Adipose tissue (tissue), 3 donors: ENCODE data around the gene UGT1A9. TPM values are rescaled to one million over a fixed set of nuclear protein-coding genes. Genes with fewer than 3 reads are reported as not detected.
"Not testable (repeated sequence)": the region's sequence is repeated elsewhere in the genome, so short reads cannot be mapped to it uniquely, and the experiment has no call there.

Experiments used
- H3K27ac ChIP-seq: one replicate; pipeline ENCODE4 v1.5.1; 2013; ENCODE audit warnings: low read depth, low read length
- WGBS, 3 donors: extraction: QIAGEN DNeasy Blood & Tissue Kit; methylation state at CpG; one replicate each; pipeline ENCODE4 v1.1.7; 2013; 5-methylcytosine and 5-hydroxymethylcytosine counted together
- polyA plus RNA-seq, 3 donors: library from polyadenylated mRNA; stranded (reverse); fragments of 200-250 nt; gene quantifications; one replicate each; pipeline ENCODE4 v1.2.3, GENCODE V29; 2013
- donor health status: healthy with polysubstance abuse.
- donor health status: Bipolar disorder and iron deficiency.
- donor health status: healthy.

Gene UGT1A9
- polyA plus RNA-seq: not detected

DNA sequence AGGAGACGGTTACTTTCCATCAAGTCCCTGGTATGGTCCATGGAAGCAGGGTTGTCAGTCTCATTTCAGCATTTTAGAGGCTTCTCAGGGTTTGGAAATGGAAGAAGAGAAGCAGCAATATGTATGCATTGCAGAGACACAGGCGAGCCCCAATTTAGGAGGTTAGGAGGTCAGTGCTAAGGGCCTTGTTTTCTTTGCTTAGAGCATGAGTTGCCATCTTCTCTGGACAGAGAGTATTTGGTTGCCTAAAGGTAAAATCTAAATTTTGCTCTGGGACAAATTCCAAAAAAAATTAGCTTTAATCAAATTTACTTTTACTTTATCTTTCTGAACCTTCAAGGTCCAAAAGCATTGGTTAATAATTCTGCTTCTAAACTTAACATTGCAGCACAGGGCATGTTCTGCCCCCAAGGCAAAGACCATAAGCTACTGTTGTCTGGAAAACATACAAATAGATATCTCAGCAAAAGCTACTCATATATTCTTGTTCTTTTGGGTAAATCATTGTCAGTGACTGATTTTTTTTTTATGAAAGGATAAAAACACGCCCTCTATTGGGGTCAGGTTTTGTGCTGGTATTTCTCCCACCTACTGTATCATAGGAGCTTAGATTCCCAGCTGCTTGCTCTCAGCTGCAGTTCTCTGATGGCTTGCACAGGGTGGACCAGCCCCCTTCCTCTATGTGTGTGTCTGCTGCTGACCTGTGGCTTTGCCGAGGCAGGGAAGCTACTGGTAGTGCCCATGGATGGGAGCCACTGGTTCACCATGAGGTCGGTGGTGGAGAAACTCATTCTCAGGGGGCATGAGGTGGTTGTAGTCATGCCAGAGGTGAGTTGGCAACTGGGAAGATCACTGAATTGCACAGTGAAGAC, at the start of gene UGT1A9:
UGT1A9 (plus strand) TSS at position 609 of the 872 bp plus-strand sequence; CDS start at position 646, 37 bp downstream.
- WGBS, 3 donors: 78 to 84% (median 82%) methylated on average over 5 of the region's 5 CpGs
- no peak within 1 kb of the TSS for H3K27ac ChIP-seq

DNA sequence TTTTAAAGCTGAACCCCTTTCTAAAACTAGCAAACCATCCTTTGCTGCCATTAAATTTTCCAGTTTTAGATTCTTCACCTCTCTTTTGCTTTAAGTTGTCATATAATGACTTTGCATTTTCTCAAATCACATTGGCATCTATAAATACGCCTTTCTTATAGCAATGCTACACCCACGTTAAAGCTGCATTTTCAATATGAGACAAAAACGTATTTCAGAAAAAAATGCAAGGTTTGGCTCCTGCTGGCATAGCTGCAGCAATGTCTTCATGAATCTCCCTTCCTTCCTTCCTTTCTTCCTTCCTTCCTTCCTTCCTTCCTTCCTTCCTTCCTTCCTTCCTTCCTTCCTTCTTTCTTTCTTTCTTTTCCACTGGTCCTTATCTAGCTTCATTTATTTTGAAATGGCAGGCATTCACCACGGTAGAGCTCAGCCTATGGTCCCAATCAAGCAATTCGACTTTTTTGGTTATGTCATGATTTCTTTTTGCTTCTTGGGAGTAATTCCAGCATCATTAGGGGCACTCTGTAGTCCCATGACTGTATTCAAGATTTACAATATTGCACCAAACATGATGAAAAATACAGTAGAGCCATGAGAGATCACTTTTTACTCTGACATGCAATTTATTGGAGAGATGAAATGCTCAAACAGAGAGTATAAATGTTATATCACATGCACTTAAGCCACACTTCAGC, 44.2 kb upstream of the UGT1A9 start:
- 52 to 74% (median 61%) methylated on average over 5 of the region's 5 CpGs for WGBS, 3 donors
- H3K27ac ChIP-seq: no peak overlapping the region

DNA sequence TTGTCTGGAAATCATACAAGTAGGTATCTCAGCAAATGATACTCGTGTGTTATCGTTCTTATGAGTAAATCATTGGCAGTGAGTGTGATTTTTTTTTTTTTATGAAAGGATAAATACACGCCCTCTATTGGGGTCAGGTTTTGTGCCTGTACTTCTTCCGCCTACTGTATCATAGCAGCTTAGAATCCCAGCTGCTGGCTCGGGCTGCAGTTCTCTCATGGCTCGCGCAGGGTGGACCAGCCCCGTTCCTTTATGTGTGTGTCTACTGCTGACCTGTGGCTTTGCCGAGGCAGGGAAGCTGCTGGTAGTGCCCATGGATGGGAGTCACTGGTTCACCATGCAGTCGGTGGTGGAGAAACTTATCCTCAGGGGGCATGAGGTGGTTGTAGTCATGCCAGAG, 35.4 kb upstream of the UGT1A9 start, which contains the start of gene UGT1A10:
UGT1A10 (plus strand) TSS at position 143 of the 400 bp plus-strand sequence; CDS start at position 218, 75 bp downstream.
- H3K27ac ChIP-seq: not testable (repeated sequence)
- 77 to 85% (median 83%) methylated on average over 10 of the region's 10 CpGs for WGBS, 3 donors

DNA sequence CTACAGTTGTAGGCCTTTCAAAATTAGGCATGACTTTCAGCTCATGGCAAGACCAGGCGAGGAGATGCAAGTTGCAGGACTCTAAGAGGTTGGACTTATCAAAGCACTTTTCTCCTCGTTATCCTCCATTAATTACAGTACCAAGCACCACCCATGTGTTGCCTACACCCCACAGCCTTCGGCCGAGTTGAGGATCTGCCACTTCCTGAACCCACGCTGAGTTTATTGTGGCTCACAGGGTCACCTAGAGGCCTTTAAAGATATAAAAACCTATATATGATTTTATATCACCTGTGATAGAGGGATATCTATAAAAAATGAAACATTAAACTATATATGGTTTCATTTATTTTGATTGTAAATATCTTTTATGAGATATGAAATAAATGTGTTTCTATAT, 32.9 kb upstream of the UGT1A9 start:
- no peak overlapping the region for H3K27ac ChIP-seq
- 56 to 66% (median 61%) methylated on average over 5 of the region's 5 CpGs for WGBS, 3 donors

DNA sequence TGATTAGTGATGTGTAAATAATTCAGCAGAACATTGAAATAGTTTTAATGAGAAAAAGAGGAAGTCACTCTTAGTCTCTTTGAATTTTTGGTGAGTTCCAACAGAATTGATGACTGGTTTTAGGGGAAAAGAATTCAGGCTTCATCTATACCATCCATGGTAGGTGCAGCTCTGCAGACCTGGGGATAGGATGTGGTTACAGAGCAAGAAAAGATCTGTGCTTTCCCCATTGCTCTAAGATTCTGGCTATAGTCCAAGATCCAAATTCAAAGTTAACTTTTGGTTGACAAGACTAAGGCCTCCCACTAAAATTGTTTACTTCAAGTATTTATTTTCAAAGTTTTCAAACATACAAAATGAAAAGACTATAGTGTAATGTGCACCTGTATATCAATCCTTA, 31.8 kb upstream of the UGT1A9 start:
- no peak overlapping the region for H3K27ac ChIP-seq

DNA sequence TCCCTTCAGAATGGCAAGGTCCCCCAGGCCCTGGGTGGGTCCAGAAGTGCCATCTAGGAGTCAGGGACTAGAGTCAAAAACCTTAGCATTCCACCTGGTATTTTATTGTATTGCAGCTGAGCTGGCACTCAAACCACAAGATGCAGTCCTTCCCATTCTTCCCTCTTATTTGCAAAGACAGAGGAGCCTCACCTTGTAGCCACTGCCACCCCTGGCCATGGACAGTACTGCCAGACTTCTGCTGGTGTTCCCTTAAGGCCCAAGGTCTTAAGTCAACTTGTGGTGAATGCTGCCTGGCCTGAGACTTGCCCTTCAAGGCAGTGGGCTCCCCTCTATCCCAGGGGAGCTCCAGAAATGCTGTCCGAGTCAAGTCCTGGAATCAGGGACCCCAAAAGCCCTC, 28.6 kb upstream of the UGT1A9 start:
- 64 to 97% (median 94%) methylated on average over 1 of the region's 1 CpG for WGBS, 3 donors
- H3K27ac ChIP-seq: no peak overlapping the region

DNA sequence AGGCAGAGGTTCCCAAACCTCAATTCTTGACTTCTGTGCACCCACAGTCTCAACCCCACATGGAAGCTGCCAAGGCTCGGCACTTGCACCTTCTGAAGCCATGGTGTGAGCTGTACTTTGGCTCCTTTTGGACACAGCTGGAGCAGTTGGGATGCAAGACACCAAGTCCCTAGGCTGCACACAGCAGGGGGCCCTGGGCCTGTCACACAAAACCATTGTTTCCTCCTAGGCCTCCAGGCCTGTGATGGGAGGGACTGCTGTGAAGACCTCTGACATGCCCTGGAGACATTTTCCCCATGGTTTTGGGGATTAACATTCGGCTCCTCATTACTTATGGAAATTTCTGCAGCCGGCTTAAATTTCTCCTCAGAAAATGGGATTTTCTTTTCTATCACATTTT, 25.7 kb upstream of the UGT1A9 start:
- 87 to 92% (median 88%) methylated on average over 3 of the region's 3 CpGs for WGBS, 3 donors
- not testable (repeated sequence) for H3K27ac ChIP-seq

DNA sequence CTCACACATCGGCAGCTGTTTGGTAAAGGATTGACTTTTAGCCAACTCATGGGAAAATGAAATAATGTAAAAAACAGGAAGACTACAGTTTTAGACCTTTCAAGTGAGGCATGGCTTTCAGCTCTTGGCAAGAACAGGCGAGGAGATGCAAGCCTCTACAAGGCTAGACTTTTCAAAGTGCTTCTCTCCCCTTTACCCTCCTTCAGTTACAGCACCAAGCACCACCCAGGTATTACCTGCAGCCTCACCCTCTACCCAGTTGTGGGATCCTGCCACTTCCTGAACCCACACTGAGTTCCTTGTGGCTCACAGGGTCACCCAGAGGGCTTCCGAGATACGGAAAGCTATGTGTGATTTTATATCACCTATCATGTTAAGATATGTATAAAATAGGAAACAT, 20.7 kb upstream of the UGT1A9 start:
- H3K27ac ChIP-seq: no peak overlapping the region
- WGBS, 3 donors: 74 to 83% (median 81%) methylated on average over 4 of the region's 4 CpGs

DNA sequence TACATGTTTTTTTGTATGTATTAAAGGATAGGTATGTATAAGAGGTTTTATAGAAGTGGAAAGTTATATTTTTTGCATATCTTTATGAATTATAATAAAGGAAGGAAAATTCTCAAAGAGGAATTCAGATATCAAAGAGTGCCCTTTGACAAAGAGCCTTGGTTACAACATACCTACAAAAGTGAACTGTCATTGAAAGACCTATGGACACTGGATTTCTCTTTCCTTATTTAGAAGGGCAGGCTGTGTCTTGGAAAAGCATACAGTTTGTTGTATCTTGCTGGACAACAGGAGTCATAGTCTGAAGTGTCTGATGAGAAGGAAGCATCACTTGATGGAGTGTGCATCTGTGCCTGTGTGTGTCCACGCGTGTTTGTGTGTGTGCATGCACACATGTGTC, 20.3 kb upstream of the UGT1A9 start:
- WGBS, 3 donors: 91 to 100% (median 92%) methylated on average over 2 of the region's 2 CpGs

DNA sequence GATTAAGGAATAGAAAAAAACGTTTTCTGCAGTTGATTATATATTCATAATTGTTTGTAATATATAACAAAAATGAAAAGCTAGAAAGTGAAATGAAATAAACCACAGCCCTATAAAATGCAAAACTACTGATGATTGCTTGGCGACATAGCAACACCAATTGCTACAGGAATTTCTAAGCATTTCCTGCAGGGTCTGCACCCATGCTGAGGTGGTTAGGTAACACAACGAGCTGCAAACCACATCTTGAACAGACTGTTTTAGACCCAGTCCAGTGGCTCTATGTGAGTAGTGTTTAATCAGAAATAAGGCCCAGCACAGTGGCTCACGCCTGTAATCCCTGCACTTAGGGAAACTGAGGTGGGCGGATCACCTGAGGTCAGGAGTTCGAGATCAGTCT, 17.2 kb upstream of the UGT1A9 start:
- 60 to 64% (median 62%) methylated on average over 6 of the region's 6 CpGs for WGBS, 3 donors
- no peak overlapping the region for H3K27ac ChIP-seq

More for the DNA sequence above, 20.3 kb upstream of the UGT1A9 start:
- H3K27ac ChIP-seq: no peak overlapping the region

DNA sequence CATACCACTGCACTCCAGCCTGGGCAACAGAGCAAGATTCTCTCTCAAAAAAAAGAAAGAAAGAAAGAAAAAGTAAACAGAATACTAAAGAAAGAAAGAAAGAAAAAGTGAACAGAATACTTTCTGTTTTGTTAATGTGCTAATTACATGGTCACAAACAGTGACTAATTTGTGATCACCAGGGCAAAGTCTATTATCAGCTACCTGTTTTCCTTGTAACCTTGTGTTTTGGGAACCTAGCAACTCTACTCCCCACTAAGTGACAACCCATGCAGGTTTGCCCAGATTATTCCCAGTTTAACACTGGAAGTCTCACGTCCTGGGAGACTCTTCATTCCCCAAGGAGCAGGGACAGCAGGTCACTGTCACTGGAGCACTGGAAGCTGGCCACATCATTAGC, 16.7 kb upstream of the UGT1A9 start:
- 23 to 52% (median 46%) methylated on average over 1 of the region's 1 CpG for WGBS, 3 donors
- H3K27ac ChIP-seq: no peak overlapping the region

DNA sequence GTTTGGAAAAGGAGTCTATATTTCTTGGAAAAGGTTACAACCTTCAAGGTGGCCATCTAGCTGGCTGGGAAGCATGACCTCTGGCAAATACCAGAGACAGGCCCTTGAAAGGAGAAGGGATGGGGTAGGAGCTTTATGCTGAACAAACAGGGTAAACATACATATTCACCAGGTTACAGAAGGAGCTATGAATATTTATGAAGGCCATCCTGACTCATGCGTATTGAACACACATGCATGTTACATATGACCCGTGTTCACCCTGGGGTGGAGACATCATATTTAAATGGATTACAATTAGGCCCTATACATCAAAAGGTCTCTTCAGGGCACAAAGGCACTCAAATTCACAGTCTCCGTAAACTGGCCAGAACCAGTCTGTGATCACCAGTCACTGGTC, 15.8 kb upstream of the UGT1A9 start:
- not testable (repeated sequence) for H3K27ac ChIP-seq
- WGBS, 3 donors: 93 to 96% (median 94%) methylated on average over 3 of the region's 3 CpGs

DNA sequence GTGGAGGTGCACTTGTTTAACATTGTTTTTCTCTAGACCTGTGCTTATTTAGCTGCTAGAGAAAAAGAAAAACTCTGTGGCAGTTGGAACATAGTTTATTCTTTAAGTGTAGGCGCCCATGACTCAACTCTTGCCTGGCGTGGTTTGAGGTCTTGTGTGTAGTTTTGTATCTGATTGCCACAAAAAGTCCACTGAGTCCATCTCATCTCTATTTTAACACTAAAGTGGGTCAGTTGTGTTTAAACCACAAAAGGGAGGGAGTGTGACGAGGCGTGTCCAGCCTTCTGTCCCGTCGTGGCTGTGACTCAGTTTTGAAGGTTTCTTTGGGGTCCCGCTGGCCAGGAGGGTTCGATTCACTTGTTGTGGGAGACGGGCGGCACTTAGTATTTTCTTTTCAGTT, 15.3 kb upstream of the UGT1A9 start:
- no peak overlapping the region for H3K27ac ChIP-seq
- WGBS, 3 donors: 82 to 91% (median 86%) methylated on average over 10 of the region's 10 CpGs

DNA sequence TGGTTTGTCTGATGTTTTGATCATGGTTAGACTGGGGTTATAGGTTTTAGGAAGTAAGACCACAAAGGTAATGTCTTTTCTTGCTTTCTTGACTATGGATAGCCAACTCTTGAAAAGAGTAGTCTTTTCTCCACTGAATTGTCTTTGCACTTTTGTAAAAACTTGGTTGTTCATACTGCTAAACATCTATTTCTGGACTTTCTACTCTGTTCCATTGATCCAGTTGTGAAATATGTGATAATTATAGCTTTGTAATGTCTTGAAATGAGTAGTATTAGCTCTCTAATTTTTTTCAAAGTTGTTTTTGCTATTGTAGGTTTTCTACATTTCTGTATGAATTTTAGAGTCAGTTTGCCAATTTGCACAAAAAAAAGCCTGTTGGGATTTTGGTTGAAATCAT, 13.1 kb upstream of the UGT1A9 start:
- no peak overlapping the region for H3K27ac ChIP-seq

DNA sequence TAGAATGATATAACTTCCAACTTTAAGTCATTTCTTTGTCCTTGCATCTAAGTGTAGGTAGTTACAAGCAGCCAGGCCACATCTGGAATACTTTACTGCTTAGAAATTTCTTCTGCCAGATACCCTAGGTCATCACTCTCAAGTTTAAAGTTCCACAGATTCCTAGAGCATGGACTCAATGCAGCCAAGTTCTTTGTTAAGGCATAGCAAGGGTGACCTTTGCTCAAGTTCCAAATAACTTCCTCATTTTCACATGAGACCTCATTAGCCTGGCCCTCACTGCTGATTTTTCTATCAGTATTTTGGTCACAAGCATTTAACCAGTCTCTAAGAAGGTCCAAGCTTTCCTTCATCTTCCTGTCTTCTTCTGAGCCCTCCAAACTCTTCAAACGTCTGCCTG, 7.8 kb upstream of the UGT1A9 start:
- H3K27ac ChIP-seq: no peak overlapping the region
- 28 to 45% (median 45%) methylated on average over 1 of the region's 1 CpG for WGBS, 3 donors

DNA sequence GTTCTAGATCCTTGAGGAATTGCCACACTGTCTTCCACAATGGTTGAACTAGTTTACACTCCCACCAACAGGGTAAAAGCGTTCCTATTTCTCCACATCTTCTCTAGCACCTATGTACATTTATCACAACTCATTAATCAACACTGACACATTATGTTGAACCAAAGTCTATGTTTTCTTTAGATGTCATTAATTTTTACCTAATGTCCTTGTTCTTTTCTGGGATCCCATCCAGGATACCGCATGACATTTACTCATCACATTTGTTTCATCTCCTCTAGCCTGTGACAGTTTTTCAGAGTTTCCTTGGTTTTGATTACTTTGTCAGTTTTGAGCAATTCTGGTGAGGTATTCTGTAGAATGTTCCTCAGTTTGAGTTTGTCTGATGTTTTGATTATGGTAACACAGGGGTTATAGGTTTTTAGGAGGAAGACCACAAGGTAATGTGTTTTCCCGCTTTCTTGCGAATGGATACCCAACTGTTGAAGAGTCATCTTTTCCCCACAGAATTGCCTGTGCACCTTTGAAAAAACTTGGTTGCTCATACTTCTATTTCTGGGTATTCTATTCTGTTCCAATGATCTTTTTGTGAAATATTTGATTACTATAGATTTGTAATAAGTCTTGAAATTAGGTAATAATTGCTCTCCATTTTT, 3.0 kb upstream of the UGT1A9 start:
- H3K27ac ChIP-seq: no peak overlapping the region
- 62 to 90% (median 87%) methylated on average over 4 of the region's 4 CpGs for WGBS, 3 donors

DNA sequence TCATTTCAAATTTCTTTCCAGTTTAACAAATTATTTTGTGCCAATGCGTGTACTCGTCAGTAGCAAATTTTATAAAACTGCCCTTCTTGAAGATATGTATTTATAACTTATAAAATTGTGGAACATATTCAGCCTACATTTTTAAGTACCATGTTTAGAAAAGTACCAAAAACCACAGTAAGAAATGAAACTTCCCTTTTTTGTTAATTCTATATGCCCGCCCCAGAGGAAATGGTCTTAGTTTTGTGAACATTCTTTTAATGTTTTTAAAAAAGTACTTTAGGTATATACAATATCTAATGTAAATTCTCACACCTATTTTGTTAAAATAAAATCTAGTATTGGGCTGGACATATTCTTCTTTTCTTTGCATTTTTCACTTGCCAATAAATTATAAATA, 1.2 kb downstream of the UGT1A9 start:
- WGBS, 3 donors: 61 to 88% (median 61%) methylated on average over 3 of the region's 3 CpGs
- no peak overlapping the region for H3K27ac ChIP-seq

DNA sequence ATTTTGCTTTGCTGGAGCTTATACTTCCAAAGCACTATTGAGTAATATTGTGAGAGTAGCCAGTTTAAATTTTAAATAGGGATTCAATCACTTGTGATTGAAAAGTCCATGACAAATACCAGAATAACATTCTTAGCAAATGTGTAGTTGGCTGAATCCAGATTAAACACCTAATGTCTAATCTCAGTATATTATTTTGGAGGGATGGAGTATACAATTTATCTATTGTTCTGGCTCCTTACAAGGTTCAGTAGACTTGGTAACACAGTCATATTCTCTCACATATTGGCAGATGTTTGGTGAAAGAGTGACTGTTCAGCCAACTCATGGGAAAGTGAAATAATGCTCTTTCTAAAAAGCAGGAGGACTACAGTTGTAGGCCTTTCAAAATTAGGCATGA, 2.2 kb downstream of the UGT1A9 start:
- no peak overlapping the region for H3K27ac ChIP-seq

DNA sequence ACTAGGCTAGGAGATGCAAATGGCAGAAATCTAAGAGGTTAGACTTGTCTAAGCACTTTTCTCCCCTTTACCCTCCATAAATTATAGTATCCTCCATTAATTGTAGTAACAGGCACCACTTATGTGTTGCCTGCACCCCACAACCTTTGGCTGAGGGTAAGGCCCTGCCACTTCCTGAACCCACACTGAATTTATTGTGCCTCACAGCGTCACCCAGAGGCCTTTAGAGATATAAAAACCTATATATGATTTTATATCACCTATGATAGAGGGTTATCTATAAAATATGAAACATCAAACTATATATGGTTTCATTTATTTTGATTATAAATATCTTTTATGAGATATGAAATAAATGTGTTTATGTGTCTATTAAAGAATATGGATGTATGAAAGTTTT, 2.6 kb downstream of the UGT1A9 start:
- no peak overlapping the region for H3K27ac ChIP-seq
- 50 to 73% (median 52%) methylated on average over 1 of the region's 1 CpG for WGBS, 3 donors
